HL-60 (cell line): ENCODE results near the gene OPHN1.

Source experiments
- GABPA ChIP-seq: IDR thresholded peaks from 2 replicates; pipeline ENCODE4 v1.6.1; 2012; ENCODE audit warnings: low read depth
- POLR2AphosphoS5 ChIP-seq: IDR thresholded peaks from 2 replicates; pipeline ENCODE4 v1.6.1; 2012; ENCODE audit warnings: low read depth
- SPI1 ChIP-seq: IDR thresholded peaks from 2 replicates; pipeline ENCODE4 v1.6.1; 2012; ENCODE audit warnings: low read depth, mild to moderate bottlenecking, borderline replicate concordance
- TF ChIP-seq, protein P1 (sequence below): IDR thresholded peaks from one replicate; pipeline ENCODE4 v1.5.1; 2011; ENCODE audit warnings: low read length, control low read depth, inconsistent platforms; ENCODE audit not compliant: insufficient read depth
- TF ChIP-seq, protein P2 (sequence below): IDR thresholded peaks from 2 replicates; pipeline ENCODE4 v1.6.1; 2012; ENCODE audit warnings: low read depth; ENCODE audit not compliant: insufficient replicate concordance

DNA sequence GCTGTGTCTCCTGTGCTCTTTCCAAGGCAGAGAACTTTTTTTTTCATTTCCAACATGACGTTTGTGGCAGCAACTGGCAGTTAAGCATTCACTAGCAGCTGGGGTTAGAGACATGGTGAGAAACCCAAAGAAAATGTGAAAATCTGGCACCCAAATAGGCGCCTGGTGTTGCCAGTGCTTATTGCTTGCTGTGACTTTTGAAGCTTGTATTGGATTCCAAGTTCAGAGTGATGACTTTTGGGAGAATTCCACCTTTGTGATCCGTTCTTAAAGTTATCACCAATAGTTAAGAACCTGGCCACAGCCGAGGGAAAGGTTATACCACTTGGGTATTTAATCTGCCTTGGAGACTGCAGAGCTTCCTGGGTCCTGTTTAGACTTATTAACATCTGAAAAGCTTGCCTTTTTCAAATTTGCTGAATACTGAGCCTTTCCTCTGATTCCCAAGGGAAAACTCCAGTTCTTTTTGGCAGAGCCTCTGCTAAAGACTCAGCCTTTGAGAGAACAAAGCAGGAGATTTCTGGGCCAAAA, 101.0 kb downstream of the OPHN1 start:
- TF ChIP-seq, protein P1, sequence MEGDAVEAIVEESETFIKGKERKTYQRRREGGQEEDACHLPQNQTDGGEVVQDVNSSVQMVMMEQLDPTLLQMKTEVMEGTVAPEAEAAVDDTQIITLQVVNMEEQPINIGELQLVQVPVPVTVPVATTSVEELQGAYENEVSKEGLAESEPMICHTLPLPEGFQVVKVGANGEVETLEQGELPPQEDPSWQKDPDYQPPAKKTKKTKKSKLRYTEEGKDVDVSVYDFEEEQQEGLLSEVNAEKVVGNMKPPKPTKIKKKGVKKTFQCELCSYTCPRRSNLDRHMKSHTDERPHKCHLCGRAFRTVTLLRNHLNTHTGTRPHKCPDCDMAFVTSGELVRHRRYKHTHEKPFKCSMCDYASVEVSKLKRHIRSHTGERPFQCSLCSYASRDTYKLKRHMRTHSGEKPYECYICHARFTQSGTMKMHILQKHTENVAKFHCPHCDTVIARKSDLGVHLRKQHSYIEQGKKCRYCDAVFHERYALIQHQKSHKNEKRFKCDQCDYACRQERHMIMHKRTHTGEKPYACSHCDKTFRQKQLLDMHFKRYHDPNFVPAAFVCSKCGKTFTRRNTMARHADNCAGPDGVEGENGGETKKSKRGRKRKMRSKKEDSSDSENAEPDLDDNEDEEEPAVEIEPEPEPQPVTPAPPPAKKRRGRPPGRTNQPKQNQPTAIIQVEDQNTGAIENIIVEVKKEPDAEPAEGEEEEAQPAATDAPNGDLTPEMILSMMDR, result no peak
- TF ChIP-seq, protein P2, sequence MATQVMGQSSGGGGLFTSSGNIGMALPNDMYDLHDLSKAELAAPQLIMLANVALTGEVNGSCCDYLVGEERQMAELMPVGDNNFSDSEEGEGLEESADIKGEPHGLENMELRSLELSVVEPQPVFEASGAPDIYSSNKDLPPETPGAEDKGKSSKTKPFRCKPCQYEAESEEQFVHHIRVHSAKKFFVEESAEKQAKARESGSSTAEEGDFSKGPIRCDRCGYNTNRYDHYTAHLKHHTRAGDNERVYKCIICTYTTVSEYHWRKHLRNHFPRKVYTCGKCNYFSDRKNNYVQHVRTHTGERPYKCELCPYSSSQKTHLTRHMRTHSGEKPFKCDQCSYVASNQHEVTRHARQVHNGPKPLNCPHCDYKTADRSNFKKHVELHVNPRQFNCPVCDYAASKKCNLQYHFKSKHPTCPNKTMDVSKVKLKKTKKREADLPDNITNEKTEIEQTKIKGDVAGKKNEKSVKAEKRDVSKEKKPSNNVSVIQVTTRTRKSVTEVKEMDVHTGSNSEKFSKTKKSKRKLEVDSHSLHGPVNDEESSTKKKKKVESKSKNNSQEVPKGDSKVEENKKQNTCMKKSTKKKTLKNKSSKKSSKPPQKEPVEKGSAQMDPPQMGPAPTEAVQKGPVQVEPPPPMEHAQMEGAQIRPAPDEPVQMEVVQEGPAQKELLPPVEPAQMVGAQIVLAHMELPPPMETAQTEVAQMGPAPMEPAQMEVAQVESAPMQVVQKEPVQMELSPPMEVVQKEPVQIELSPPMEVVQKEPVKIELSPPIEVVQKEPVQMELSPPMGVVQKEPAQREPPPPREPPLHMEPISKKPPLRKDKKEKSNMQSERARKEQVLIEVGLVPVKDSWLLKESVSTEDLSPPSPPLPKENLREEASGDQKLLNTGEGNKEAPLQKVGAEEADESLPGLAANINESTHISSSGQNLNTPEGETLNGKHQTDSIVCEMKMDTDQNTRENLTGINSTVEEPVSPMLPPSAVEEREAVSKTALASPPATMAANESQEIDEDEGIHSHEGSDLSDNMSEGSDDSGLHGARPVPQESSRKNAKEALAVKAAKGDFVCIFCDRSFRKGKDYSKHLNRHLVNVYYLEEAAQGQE, result no peak
- TF ChIP-seq POLR2AphosphoS5, result no peak
- TF ChIP-seq GABPA, result no peak
- TF ChIP-seq SPI1, result no peak
